Smooth muscle cell (in vitro differentiated cells): ENCODE measurements around the gene SCN4A. TPM values are rescaled to one million over a fixed set of nuclear protein-coding genes. Genes with fewer than 3 reads are reported as not detected.

Experiments
- DNase-seq: peaks from one replicate; lab custom pipeline; 2025; ENCODE audit not compliant: unreplicated experiment; lab: John Stamatoyannopoulos, UW
- H2AFZ ChIP-seq: fragments of 200-600 bp; sonication (generic); 2 replicates; pipeline ENCODE4 v1.6.0; 2016; ENCODE audit warnings: antibody characterized with exemption, low read depth, mild to moderate bottlenecking
- H3F3A ChIP-seq: fragments of 200-600 bp; sonication (generic); 2 replicates; pipeline ENCODE4 v1.6.0; 2017; ENCODE audit warnings: antibody characterized with exemption, low read depth
- H3K27ac ChIP-seq: fragments of 200-600 bp; sonication (generic); 2 replicates; pipeline ENCODE4 v1.5.1; 2016; ENCODE audit warnings: low read depth, mild to moderate bottlenecking
- H3K27me3 ChIP-seq: fragments of 200-600 bp; sonication (generic); 2 replicates; pipeline ENCODE4 v1.6.1; 2016; ENCODE audit warnings: low read depth, mild to moderate bottlenecking
- H3K36me3 ChIP-seq: fragments of 200-600 bp; sonication (generic); 2 replicates; pipeline ENCODE4 v1.5.1; 2016; ENCODE audit warnings: low read depth
- H3K4me1 ChIP-seq: fragments of 200-600 bp; sonication (generic); 2 replicates; pipeline ENCODE4 v1.5.1; 2016; ENCODE audit warnings: low read depth
- H3K4me2 ChIP-seq: fragments of 200-600 bp; sonication (generic); 2 replicates; pipeline ENCODE4 v1.6.0; 2016; ENCODE audit warnings: mild to moderate bottlenecking
- H3K4me3 ChIP-seq: fragments of 200-600 bp; sonication (generic); 2 replicates; pipeline ENCODE4 v1.5.1; 2016; ENCODE audit warnings: mild to moderate bottlenecking
- H3K79me2 ChIP-seq: fragments of 200-600 bp; sonication (generic); 2 replicates; pipeline ENCODE4 v1.6.0; 2016; ENCODE audit warnings: low read depth, mild to moderate bottlenecking
- H3K9ac ChIP-seq: fragments of 200-600 bp; sonication (generic); 2 replicates; pipeline ENCODE4 v1.6.0; 2016; ENCODE audit warnings: low read depth
- H3K9me3 ChIP-seq: fragments of 200-600 bp; sonication (generic); replicated peaks from 2 replicates; pipeline ENCODE4 v1.5.1; 2016; ENCODE audit warnings: low read depth
- H4K20me1 ChIP-seq: fragments of 200-600 bp; sonication (generic); 2 replicates; pipeline ENCODE4 v1.6.0; 2016; ENCODE audit warnings: low read depth
- CTCF ChIP-seq: fragments of 200-600 bp; sonication (generic); IDR thresholded peaks from 2 replicates; pipeline ENCODE4 v1.5.1; 2017; ENCODE audit warnings: borderline replicate concordance, mild to moderate bottlenecking, antibody characterized with exemption; ENCODE audit not compliant: insufficient read depth, poor library complexity, severe bottlenecking
- WGBS: methylation state at CpG from one replicate; pipeline ENCODE4 v1.1.7; 2016; ENCODE audit warnings: low lambda C conversion rate; 5-methylcytosine and 5-hydroxymethylcytosine counted together
- polyA plus RNA-seq: library from polyadenylated mRNA; unstranded; fragments of >200 nt; fragmentation: Nextera tagmentation; extraction: Ambion mirVana; gene quantifications from 2 replicates; pipeline ENCODE4 v1.2.1, GENCODE V29; 2016
- total RNA-seq: library from RNA; depleted of rRNA; stranded (reverse); fragments of >200 nt; gene quantifications from 2 replicates; pipeline ENCODE4 v1.2.3, GENCODE V29; 2014

Gene SCN4A
- total and polyA plus RNA-seq, 2 experiments from 2014 or later: under 0.01 TPM; not detected in 1

DNA sequence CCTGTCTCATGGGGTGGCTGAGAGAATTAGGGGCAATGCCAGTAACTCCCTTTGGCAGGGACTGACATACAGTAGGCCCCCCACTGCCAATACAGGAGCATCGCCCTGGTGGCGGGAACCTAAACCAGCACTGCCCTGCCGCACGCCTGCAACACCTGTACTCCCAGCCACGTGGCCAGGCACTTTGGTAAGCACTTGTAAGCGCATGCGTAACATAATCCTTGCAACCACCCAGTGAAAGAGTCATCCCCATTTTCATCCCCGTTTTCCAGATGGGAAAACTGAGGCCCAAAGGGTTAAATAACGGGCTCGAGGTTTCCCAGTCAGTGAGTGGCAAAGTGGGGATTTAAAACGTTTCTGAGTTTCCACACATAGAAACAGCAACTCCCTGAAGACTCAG is 17.5 kb downstream of the SCN4A start:
- Histone ChIP-seq H3K9ac (no peak overlapping the region), H3K27ac (no peak overlapping the region), H3K4me3 (no peak overlapping the region), H2AFZ (no peak overlapping the region), H3F3A (no peaks in the 10 kb centered on the region), H3K9me3 (no peaks in the 10 kb centered on the region), H3K79me2 (no peaks in the 10 kb centered on the region), H3K27me3 (no peaks in the 10 kb centered on the region), H3K4me2 (no peak overlapping the region), H3K36me3 (no peaks in the 10 kb centered on the region), H3K4me1 (no peaks in the 10 kb centered on the region), H4K20me1 (no peaks in the 10 kb centered on the region)
- 86% methylated on average over 11 of the region's 11 CpGs for WGBS
- no peak for TF ChIP-seq CTCF
- no peak for DNase-seq

DNA sequence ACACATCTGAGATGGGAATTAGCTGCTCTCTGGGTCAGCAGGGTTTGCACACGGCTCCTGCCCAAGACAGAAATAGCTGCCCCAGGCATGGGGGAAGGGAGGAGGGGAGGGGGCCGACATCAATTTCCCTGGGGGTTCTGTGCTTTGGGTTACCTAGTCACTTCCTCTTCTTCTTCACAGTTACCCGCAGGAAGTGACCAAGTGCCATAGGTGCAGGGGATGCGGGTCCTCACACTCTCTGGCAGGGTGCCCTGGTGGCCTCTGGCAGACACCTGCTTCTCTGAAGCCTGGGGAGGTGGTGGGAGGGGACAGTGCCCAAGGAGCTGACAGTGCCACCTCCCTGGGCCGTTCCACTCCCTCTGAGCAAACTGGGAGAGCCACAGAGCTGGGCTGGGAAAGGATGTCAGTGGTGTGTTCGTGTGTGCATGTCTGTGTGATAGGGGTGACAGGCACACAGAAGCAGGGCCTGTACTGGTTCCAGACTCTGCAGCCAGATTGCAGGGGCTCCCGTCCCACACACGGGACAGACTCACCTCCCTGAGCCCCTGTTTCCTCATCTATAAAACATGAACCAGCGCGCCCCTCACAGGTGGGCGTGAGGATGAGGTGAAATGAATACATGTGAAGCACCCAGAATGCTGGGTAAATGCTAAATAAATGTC is 18.2 kb downstream of the SCN4A start:
- Histone ChIP-seq H3K27me3 (no peaks in the 10 kb centered on the region), H3K9ac (no peak overlapping the region), H4K20me1 (no peaks in the 10 kb centered on the region), H3K36me3 (no peaks in the 10 kb centered on the region), H3K79me2 (no peaks in the 10 kb centered on the region), H3K4me3 (no peak overlapping the region), H3K4me1 (no peaks in the 10 kb centered on the region), H3K9me3 (no peaks in the 10 kb centered on the region), H3K27ac (no peak overlapping the region), H3K4me2 (no peak overlapping the region), H2AFZ (no peak overlapping the region), H3F3A (no peaks in the 10 kb centered on the region)
- no peak for TF ChIP-seq CTCF
- WGBS: 80% methylated on average over 11 of the region's 11 CpGs
- DNase-seq: no peak

GRCh38 chr17:63950940-63951907 is 21.5 kb downstream of the SCN4A start:
- Histone ChIP-seq H3K9me3 (no peaks in the 10 kb centered on the region), H4K20me1 (no peaks in the 10 kb centered on the region), H3F3A (no peaks in the 10 kb centered on the region), H3K4me3 (no peak overlapping the region), H3K4me2 (no peak overlapping the region), H3K36me3 (no peaks in the 10 kb centered on the region), H3K27ac (no peak overlapping the region), H3K79me2 (no peaks in the 10 kb centered on the region), H3K9ac (no peak overlapping the region), H2AFZ (no peak overlapping the region), H3K27me3 (no peaks in the 10 kb centered on the region), H3K4me1 (no peaks in the 10 kb centered on the region)
- WGBS: 88% methylated on average over 28 of the region's 29 CpGs
- peak; percentile 29 for TF ChIP-seq CTCF
- no peak for DNase-seq
